Measurements from ENCODE around the gene ZNF823. TPM values are rescaled to one million over a fixed set of nuclear protein-coding genes. Genes with fewer than 3 reads are reported as not detected.

Gene ZNF823
- 1.5 and 2.2 TPM in 2 replicates for polyA plus RNA-seq (2012; rRNA removed)
- 2.1 TPM in 2 replicates for polyA plus RNA-seq (2012; cell fraction: cytosol; rRNA removed)
- 2.2 and 4.4 TPM in 2 replicates for polyA plus RNA-seq (2012; cell fraction: nucleus; rRNA removed)

- WGBS (ENCODE audit: low lambda C conversion rate), result under 1% methylated on average over 13 of the region's 35 CpGs
- TF ChIP-seq FOSL2 (IDR thresholded peaks at IDR 0.05; ENCODE audit: borderline replicate concordance, low read depth) (no peak), GABPA (IDR thresholded peaks at IDR 0.05; ENCODE audit: low read depth) (peak; percentile 86), TEAD4 (IDR thresholded peaks at IDR 0.05; ENCODE audit: borderline replicate concordance, insufficient read depth) (no peak), RXRA (IDR thresholded peaks at IDR 0.05; ENCODE audit: borderline replicate concordance, low read depth) (no peak), USF2 (IDR thresholded peaks at IDR 0.05; ENCODE audit: borderline replicate concordance, low read depth, low read length) (no peak), JUND (IDR thresholded peaks at IDR 0.05) (no peak), ELF1 (IDR thresholded peaks at IDR 0.05) (peak; percentile 89), CHD2 (IDR thresholded peaks at IDR 0.05; ENCODE audit: low read length, partially characterized antibody) (peak; percentile 69), FOXM1 (IDR thresholded peaks at IDR 0.05; ENCODE audit: low read depth) (no peak), EP300 (IDR thresholded peaks at IDR 0.05; ENCODE audit: borderline replicate concordance in 1 of 2, low read depth in 1 of 2, low read length in 1 of 2) (no peak), EZH2phosphoT487 (IDR thresholded peaks at IDR 0.05; ENCODE audit: borderline replicate concordance, low read depth) (no peak), RAD21 (IDR thresholded peaks at IDR 0.05; ENCODE audit: low read length) (no peak), FOXJ3 (CRISPR knock-in tag; IDR thresholded peaks at IDR 0.05) (no peak), NFIC (IDR thresholded peaks at IDR 0.05; ENCODE audit: borderline replicate concordance) (no peak), MXI1 (IDR thresholded peaks at IDR 0.05; ENCODE audit: low read depth, low read length) (peak; percentile 82; the same call in 1 of the 2 replicates), TCF12 (IDR thresholded peaks at IDR 0.05) (no peak), IRF3 (IDR thresholded peaks at IDR 0.05; ENCODE audit: low read depth, low read length) (peak; percentile 60), SMC3 (IDR thresholded peaks at IDR 0.05; ENCODE audit: low read depth, low read length) (no peak), TAF1 (IDR thresholded peaks at IDR 0.05; ENCODE audit: borderline replicate concordance, low read depth, low read length) (peak; percentile 44), MAX (IDR thresholded peaks at IDR 0.05; ENCODE audit: low read depth) (peak; percentile 51), RCOR1 (IDR thresholded peaks at IDR 0.05; ENCODE audit: low read length) (peak; percentile 14; the same call in 1 of the 2 replicates), CTCF (IDR thresholded peaks at IDR 0.05) (no peak), USF1 (IDR thresholded peaks at IDR 0.05; ENCODE audit: borderline replicate concordance, low read depth) (no peak), SIN3A (IDR thresholded peaks at IDR 0.05; ENCODE audit: borderline replicate concordance, low read depth, low read length) (no peak), NRF1 (IDR thresholded peaks at IDR 0.05; ENCODE audit: low read depth, low read length) (peak; percentile 28; the same call in 1 of the 2 replicates)
- TF ChIP-seq, protein P1, sequence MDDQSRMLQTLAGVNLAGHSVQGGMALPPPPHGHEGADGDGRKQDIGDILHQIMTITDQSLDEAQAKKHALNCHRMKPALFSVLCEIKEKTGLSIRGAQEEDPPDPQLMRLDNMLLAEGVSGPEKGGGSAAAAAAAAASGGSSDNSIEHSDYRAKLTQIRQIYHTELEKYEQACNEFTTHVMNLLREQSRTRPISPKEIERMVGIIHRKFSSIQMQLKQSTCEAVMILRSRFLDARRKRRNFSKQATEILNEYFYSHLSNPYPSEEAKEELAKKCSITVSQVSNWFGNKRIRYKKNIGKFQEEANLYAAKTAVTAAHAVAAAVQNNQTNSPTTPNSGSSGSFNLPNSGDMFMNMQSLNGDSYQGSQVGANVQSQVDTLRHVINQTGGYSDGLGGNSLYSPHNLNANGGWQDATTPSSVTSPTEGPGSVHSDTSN (IDR thresholded peaks at IDR 0.05), result peak; percentile 99
Measured at GRCh38 chr19:11738746-11739620, at the start of gene ZNF823. Gene ZNF823 (minus strand): TSS chr19:11738946. CDS start chr19:11738819, 127 bp downstream.

More at GRCh38 chr19:11738746-11739620, at the start of gene ZNF823:
- POLR2A ChIA-PET, result no interaction called here
- DNase-seq, result peak; percentile 95
- H3K9ac ChIP-seq, result peak within 1 kb of the TSS; percentile 87
- no peaks in the 10 kb centered on the region for H3F3A ChIP-seq (replicated peaks; ENCODE audit: insufficient read depth)
- no peaks in the 10 kb centered on the region for H3K27me3 ChIP-seq (ENCODE audit: insufficient read depth)
- H3K9me2 ChIP-seq, result no peaks in the 10 kb centered on the region
- H3K79me2 ChIP-seq (ENCODE audit: insufficient read depth), result peaks cover 45% of the 10 kb centered on the region
- peaks cover 0 to 8% of the 10 kb centered on the region in 2 experiments for H3K36me3 ChIP-seq (replicated peaks in 1 of 2; ENCODE audit: control insufficient read depth in 1 of 2, insufficient read depth in 2 of 2, low read length in 1 of 2)
- H3K27ac ChIP-seq (ENCODE audit: low read depth in 2 of 2, low read length in 1 of 2), result peak within 1 kb of the TSS; percentile 63 to 94
- no peaks in the 10 kb centered on the region for H4K20me1 ChIP-seq (ENCODE audit: insufficient read depth)
- H3K4me2 ChIP-seq, result peak within 1 kb of the TSS; percentile 90
- peak within 1 kb of the TSS; percentile 94 for H2AFZ ChIP-seq (ENCODE audit: low read depth)
- CTCF ChIA-PET, result interaction anchor here (1.4 to 2.2 kb wide), 4 partner anchors 38 to 58 kb away, joined by 4 to 13 read pairs (median 6); no protein-coding TSS in a partner anchor
- peaks cover 9 to 13% of the 10 kb centered on the region in 2 experiments; a peak in 2 of 4 replicates for H3K4me1 ChIP-seq (ENCODE audit: control insufficient read depth in 1 of 2, insufficient read depth in 2 of 2, low read depth in 1 of 2, low read length in 1 of 2)
- H3K4me3 ChIP-seq (ENCODE audit: low read depth in 2 of 2, low read length in 1 of 2), result peak within 1 kb of the TSS; percentile 82 to 89
- no peaks in the 10 kb centered on the region for H3K9me3 ChIP-seq
